Tibial nerve (tissue), 4 donors: ENCODE measurements around the gene MFSD6L. TPM values are rescaled to one million over a fixed set of nuclear protein-coding genes. Genes with fewer than 3 reads are reported as not detected.

Experiments used
- DNase-seq, 2 donors: peaks; one replicate each; pipeline ENCODE4 v3.0.0-alpha.2; 2019; ENCODE audit warnings: low spot score in 2 of 2
- H3K27ac ChIP-seq, 4 donors: fragments of 200-600 bp; sonication (generic) in 3 of 4; one replicate each; pipeline ENCODE4 v1.5.1; 2017 to 2019; ENCODE audit warnings: mild to moderate bottlenecking in 1 of 4
- H3K27me3 ChIP-seq, 2 donors: fragments of 200-600 bp; sonication (generic) in 1 of 2; one replicate each; pipeline versions ENCODE4 v1.5.1 to v1.6.0; 2017 to 2019
- H3K36me3 ChIP-seq, 3 donors: fragments of 200-600 bp; sonication (generic); one replicate each; pipeline ENCODE4 v1.5.1; 2018 to 2019
- H3K4me1 ChIP-seq, 4 donors: fragments of 200-600 bp; sonication (generic) in 3 of 4; one replicate each; pipeline ENCODE4 v1.5.1; 2017 to 2019
- H3K4me3 ChIP-seq, 4 donors: fragments of 200-600 bp; sonication (generic) in 3 of 4; one replicate each; pipeline ENCODE4 v1.5.1; 2017 to 2019; ENCODE audit warnings: mild to moderate bottlenecking in 1 of 4, moderate library complexity in 1 of 4
- H3K9me3 ChIP-seq, 4 donors: fragments of 200-600 bp; sonication (generic) in 3 of 4; one replicate each; pipeline ENCODE4 v1.5.1; 2017 to 2019
- EP300 ChIP-seq, 2 donors: sonication (generic); formaldehyde crosslinking; IDR thresholded peaks; one replicate each; pipeline ENCODE4 v1.6.1; 2017; ENCODE audit warnings: antibody characterized with exemption in 2 of 2, mild to moderate bottlenecking in 1 of 2
- POLR2A ChIP-seq, 2 donors: fragments of 450-650 bp; IDR thresholded peaks; one replicate each; pipeline ENCODE4 v1.6.1; 2017; ENCODE audit warnings: antibody characterized with exemption in 2 of 2, mild to moderate bottlenecking in 2 of 2, moderate library complexity in 2 of 2
- WGBS, 2 donors: methylation state at CpG; one replicate each; pipeline ENCODE4 v1.1.5; 2018; 5-methylcytosine and 5-hydroxymethylcytosine counted together
- total RNA-seq, 4 donors: library from RNA; depleted of rRNA; stranded (reverse); fragments of >200 nt; gene quantifications; one replicate each; pipeline ENCODE4 v1.1.0, GENCODE V29; 2016
- TF ChIP-seq, protein P1 (sequence below), 5 experiments: fragments of 200-600 bp in 3 of 5; fragments of 450-650 bp in 2 of 5; sonication (generic) in 3 of 5; IDR thresholded peaks; one replicate each; pipeline ENCODE4 v1.5.1; 2016 to 2019; ENCODE audit warnings: antibody characterized with exemption in 5 of 5, mild to moderate bottlenecking in 3 of 5, moderate library complexity in 2 of 5

MFSD6L gene
- total RNA-seq, 4 donors from 2014 or later: not detected

DNA sequence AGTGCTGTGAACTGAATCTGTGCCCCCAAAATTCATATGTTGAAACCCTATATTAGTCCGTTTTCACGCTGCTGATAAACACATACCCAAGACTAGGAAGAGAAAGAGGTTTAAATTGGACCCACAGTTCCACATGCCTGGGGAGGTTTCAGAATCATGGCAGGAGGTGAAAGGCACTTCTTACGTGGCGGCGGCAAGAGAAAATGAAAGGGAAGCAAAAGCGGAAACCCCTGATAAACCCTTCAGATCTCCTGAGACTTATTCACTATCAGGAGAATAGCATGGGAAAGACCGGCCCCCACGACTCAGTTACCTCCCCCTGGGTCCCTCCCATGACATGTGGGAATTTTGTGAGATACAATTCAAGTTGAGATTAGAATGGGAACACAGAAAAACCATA is 37.2 kb downstream of the MFSD6L start:
- H3K27ac ChIP-seq: no peak overlapping the region
- TF ChIP-seq EP300 (IDR thresholded peaks at IDR 0.05): no peak
- no peak for TF ChIP-seq POLR2A (IDR thresholded peaks at IDR 0.05)
- TF ChIP-seq, protein P1, sequence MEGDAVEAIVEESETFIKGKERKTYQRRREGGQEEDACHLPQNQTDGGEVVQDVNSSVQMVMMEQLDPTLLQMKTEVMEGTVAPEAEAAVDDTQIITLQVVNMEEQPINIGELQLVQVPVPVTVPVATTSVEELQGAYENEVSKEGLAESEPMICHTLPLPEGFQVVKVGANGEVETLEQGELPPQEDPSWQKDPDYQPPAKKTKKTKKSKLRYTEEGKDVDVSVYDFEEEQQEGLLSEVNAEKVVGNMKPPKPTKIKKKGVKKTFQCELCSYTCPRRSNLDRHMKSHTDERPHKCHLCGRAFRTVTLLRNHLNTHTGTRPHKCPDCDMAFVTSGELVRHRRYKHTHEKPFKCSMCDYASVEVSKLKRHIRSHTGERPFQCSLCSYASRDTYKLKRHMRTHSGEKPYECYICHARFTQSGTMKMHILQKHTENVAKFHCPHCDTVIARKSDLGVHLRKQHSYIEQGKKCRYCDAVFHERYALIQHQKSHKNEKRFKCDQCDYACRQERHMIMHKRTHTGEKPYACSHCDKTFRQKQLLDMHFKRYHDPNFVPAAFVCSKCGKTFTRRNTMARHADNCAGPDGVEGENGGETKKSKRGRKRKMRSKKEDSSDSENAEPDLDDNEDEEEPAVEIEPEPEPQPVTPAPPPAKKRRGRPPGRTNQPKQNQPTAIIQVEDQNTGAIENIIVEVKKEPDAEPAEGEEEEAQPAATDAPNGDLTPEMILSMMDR (IDR thresholded peaks at IDR 0.05): no peak
- H3K9me3 ChIP-seq: no peaks in the 10 kb centered on the region
- H3K27me3 ChIP-seq: no peaks in the 10 kb centered on the region
- no peaks in the 10 kb centered on the region for H3K36me3 ChIP-seq
- 83 to 90% methylated on average over 8 of the region's 8 CpGs for WGBS, 2 donors
- H3K4me1 ChIP-seq: no peaks in the 10 kb centered on the region
- no peak for DNase-seq
- no peak overlapping the region for H3K4me3 ChIP-seq

DNA sequence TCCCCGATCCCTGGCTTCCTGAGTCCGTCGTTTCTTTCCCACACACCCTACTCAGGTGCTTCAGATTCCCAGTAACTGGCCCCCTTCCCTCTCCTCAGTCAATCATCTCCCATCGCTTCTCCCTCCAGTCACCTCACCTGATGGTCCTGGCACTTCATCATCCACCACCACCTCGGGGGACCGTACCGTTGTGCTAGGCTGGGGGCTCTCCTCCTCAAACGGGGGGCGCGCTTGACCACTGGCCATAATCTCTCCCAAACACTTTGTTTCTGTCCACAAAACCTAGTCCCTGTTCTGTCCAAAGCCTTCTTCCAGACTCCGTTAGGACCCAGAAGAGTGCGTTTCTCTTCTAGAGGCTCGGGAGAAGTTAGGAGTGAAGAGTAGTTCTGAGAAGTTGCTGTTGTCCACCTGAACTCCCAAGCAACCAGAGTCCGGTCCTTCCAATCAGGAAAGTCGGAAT is 41.0 kb downstream of the MFSD6L start, which contains the start of gene SPDYE4:
TSS of gene SPDYE4 (minus strand) at position 410 of the 460 bp plus-strand sequence. CDS start at position 246, 164 bp downstream.
- Histone ChIP-seq H3K27me3 (peaks cover 0 to 5% of the 10 kb centered on the region in 2 donors), H3K4me1 (no peaks in the 10 kb centered on the region), H3K4me3 (no peak within 1 kb of the TSS), H3K9me3 (no peaks in the 10 kb centered on the region), H3K27ac (no peak within 1 kb of the TSS), H3K36me3 (no peaks in the 10 kb centered on the region)
- 92 to 93% methylated on average over 15 of the region's 15 CpGs for WGBS, 2 donors
- DNase-seq: no peak
- TF ChIP-seq, protein P1 (IDR thresholded peaks at IDR 0.05): no peak
- TF ChIP-seq POLR2A (IDR thresholded peaks at IDR 0.05): no peak
- TF ChIP-seq EP300 (IDR thresholded peaks at IDR 0.05): no peak

DNA sequence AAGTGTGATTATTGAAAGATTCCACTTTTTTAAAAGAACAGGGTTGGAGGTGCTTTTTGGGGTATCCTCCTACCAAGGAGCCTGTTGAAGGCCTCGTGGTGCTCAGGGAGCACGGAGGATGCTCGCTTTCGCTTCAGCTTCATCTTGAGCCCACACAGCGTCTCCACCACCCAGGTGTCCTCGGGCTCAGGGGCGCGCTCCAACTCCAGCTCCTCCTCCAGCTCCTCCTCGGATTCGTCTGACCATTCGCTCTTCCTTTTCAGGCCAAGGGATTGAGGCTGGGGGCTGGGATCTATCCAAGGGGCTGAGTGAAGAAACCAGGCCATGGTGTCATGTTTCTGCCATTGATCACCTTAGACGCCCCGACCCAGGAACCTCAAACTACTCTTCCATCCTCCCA is 42.0 kb downstream of the MFSD6L start:
- 75 to 81% methylated on average over 13 of the region's 13 CpGs for WGBS, 2 donors
- H3K27me3 ChIP-seq: peaks cover 0 to 5% of the 10 kb centered on the region in 2 donors
- TF ChIP-seq EP300 (IDR thresholded peaks at IDR 0.05) (no peak), POLR2A (IDR thresholded peaks at IDR 0.05) (no peak)
- TF ChIP-seq, protein P1 (IDR thresholded peaks at IDR 0.05): no peak

DNA sequence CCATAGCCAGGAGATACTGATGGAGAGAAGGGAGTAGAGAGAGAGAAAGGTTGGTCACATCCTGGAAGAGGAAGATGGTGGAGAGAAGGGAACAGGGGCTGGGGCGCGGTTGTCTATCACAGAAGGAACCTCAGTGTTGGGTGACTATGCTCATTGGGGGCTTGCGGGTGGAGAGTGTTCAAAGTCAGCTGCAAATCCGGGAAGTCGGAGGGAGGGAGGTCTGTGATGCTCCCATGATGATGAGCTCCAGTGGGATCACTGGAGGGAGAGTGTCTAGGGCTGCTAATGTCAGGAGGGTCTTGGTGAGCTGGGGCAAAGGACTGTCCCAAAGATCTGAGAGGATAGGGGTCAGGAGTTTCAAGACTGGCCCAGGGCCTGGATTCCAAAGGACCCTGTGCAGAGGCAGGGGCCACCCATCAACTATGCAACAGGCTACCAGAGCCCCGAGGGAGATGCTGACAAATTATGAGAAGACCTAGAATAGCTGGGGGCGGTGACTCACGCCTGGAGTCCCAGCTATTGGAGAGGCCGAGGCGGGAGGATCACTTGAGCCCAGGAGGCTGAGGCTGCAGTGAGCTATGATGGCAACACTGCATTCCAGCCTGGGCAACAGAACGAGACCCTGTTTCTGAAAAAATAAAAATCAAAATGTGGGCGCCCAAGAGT is 43.4 kb downstream of the MFSD6L start:
- TF ChIP-seq EP300 (IDR thresholded peaks at IDR 0.05) (no peak), POLR2A (IDR thresholded peaks at IDR 0.05) (no peak)
- TF ChIP-seq, protein P1 (IDR thresholded peaks at IDR 0.05): no peak
- WGBS, 2 donors: 89 to 91% methylated on average over 12 of the region's 12 CpGs
- Histone ChIP-seq H3K36me3 (no peaks in the 10 kb centered on the region), H3K4me1 (no peaks in the 10 kb centered on the region), H3K27me3 (peaks cover 0 to 5% of the 10 kb centered on the region in 2 donors), H3K4me3 (no peak overlapping the region), H3K9me3 (no peaks in the 10 kb centered on the region), H3K27ac (no peak overlapping the region)
- DNase-seq: no peak

More for the DNA sequence above, 42.0 kb downstream of the MFSD6L start:
- no peak overlapping the region for H3K27ac ChIP-seq
- DNase-seq: no peak
- no peaks in the 10 kb centered on the region for H3K36me3 ChIP-seq
- H3K4me3 ChIP-seq: no peak overlapping the region
- no peaks in the 10 kb centered on the region for H3K9me3 ChIP-seq
- H3K4me1 ChIP-seq: no peaks in the 10 kb centered on the region

DNA sequence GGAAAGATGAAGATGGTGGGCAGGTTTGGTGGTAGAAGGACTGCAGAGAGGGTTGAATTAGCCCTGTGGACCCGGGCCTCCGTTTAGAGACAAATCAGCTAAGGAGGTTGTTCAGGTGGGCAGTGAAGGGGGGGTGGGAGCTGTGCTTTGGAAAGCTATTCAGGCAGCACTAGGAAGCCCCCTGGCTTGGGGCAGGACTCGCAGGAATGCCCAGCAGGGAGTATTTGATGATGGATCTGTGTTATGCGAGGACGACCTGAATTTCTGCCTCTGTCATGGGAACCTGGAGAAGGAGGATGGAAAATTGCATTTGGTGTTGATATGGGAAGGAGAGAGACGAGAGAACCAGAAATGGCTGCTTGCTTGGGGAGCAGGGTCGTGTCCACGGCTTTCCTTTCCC is 44.3 kb downstream of the MFSD6L start:
- WGBS, 2 donors: 71 to 73% methylated on average over 8 of the region's 8 CpGs
- Histone ChIP-seq H3K27ac (no peak overlapping the region), H3K27me3 (peaks cover 0 to 5% of the 10 kb centered on the region in 2 donors), H3K4me3 (no peak overlapping the region), H3K4me1 (no peaks in the 10 kb centered on the region), H3K9me3 (no peaks in the 10 kb centered on the region), H3K36me3 (no peaks in the 10 kb centered on the region)
- DNase-seq: no peak
- no peak for TF ChIP-seq POLR2A (IDR thresholded peaks at IDR 0.05)
- TF ChIP-seq EP300 (IDR thresholded peaks at IDR 0.05): no peak
- TF ChIP-seq, protein P1 (IDR thresholded peaks at IDR 0.05): no peak
